Measurements from ENCODE around the gene MLST8.
"Not testable (repeated sequence)": the region's sequence is repeated elsewhere in the genome, so short reads cannot be mapped to it uniquely, and the experiment has no call there.

MLST8 gene

DNA sequence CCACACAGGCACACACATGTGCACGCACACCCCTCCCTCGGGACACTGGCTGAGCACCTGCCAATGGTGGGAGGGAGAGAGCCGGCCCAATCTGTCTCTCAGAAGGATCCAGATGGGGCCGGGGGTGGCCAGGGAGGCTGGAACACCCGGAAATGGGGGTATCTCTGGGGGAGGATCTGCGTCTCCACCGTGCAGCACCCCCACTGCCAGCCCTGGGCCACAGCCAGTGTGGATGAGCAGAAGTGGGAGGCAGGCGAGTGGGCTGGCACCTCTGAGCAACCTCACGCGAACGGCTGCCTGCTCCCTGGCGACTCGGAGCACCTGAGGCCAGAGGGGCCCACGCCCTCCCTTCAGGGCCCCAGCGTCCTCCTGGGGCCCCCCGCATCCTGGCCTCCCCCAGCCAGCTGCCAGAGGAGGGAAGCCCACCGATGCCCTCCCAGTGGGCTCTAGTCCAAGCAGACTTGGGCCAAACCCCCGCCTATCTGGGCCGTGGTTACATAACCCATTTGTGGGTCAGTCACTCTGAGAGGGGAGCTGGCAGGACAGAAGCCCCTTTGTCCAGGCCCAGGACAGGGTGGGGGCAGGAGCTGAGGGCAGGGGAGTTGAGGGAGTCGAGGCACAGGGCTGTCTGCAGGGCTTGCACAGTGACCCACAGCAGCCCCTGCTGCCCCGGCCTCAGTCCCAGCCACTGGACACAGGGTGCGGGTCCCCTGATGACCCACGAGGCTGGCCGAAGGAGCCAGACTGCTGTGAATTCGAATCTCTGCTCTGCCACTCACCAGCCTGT lies 14.4 kb upstream of the MLST8 start:
- DNase-seq (ENCODE audit: low read depth): no peak

- DNase-seq (ENCODE audit: low read depth): no peak
Measured at GRCh38 chr16:2191446-2191706, 13.9 kb upstream of the MLST8 start.

DNA sequence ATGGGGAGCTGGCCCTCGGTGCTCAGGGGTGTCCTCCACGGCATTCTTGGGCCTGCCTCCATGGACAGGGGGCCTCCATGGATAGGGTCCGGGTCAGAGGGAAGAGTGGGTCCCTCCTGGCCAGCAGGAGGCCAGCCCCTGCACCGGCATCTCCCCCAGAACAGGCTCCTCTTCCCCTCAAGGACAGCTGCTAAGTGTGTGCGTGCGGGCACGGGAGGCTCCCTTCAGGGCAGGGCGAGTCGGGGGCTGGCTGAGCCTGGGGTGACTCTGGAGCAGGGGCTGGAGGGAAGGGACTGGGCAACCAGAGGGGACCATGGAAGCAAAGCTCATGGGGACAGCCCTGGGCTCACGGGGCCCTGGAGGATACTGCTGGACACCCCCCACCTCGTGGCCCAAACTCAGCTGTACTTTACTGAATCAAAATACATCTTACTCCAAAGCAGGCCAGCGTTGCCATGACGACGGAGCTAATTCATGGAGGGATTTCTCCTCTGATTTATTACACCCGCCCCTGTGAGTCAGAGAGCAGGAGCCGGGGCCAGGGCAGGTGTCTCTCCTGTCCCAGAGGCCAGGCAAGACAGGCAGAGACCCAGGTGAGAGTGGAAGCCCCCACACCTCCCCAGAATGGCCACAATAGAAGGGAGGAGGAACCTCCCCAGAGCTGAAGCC lies 11.0 kb upstream of the MLST8 start:
- no peak for DNase-seq (ENCODE audit: low read depth)

DNA sequence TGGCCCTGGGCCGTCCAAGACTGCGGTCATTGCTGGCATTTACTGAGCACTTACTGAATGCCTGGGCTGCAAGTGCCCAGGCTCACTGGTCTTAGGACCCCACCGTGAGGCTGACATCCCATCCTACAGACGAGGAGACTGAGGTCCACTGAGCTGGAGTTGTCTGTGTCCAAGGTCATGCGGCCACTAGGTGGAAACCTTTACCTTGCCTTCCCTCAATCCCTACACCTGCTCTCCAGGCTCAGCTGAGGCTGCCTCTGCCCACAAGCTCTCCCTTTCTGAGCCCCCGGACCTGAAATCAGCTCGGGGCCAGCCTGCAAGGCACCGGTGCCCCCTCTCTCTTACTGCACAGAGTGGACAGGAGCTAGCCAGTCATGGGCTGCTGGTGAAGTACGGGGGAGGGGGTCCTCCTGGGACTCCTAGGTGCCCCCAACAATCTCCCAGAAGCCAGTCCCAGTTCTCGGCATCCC lies 10.4 kb upstream of the MLST8 start:
- no peak for DNase-seq (ENCODE audit: low read depth)

- DNase-seq (ENCODE audit: low read depth): no peak
Measured at GRCh38 chr16:2195322-2196161, 9.7 kb upstream of the MLST8 start.

DNA sequence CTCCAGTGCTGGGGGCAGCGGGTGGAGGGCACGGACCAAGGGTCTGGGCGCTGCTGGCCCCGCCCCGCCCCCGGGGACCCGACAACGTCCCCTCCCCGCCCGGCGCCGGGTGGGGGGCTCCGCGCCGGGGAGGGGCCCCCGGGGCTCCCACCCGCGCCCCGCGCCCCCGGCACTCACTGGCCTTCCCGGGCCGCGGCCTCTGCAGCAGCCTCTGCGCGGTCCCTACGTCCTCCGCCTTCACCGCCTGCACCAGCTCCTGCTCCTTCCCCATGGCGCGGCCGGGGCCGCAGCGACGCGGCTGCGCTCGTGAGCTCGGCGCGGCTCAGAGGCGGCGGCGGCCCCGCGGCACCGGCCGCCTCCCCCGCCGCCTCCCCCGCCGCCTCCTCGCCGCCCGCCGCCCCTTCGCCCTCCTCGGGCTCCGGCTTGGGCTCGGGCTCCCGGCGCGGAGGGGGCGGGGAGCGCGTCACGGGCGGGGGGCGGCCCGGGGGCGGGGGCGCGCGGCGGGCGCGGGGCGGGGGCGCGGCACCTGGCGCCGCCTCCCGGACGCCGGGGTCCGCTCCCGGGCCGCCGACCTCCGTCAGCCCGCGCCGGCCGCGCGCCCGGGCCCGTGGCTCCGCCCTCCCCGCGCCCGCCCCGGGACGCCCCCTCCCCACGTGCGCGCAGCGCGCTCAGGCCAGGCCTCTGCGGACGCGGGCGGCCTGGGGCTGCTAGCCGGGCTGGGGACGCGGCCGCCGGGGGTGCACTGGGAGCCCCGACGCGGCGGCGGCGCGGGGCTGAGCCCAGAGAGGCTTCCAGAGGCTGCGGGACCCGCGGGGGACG lies 8.9 kb upstream of the MLST8 start, which contains the start of gene CASKIN1:
TSS of gene CASKIN1 (minus strand) at position 444 of the 819 bp plus-strand sequence. CDS start at position 271, 173 bp downstream.
- no peak for DNase-seq (ENCODE audit: low read depth)

- DNase-seq (ENCODE audit: low read depth): no peak
Measured at GRCh38 chr16:2196981-2197511, 8.2 kb upstream of the MLST8 start.

DNA sequence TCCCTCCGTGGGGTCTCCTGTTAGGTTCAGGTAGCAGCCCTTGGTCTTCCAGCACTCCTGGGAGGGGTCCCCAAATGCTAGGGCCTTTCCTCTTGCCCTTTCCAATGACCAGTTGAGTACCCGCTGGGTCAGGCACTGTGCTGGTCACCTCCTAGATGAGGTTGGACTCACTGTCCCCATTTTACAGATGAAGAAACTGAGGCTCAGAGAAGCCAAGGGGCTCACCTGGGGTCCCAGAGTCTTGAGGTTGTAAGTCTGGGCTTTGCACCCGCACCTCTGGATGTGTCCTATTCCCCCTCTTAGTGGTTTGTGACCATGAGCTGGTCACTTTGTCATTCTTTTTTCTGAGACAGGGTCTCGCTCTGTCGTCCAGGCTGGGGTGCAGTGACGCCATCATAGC lies 7.5 kb upstream of the MLST8 start:
- DNase-seq (ENCODE audit: low read depth): no peak

- DNase-seq (ENCODE audit: low read depth): no peak
Measured at GRCh38 chr16:2198283-2198682, 7.0 kb upstream of the MLST8 start.

DNA sequence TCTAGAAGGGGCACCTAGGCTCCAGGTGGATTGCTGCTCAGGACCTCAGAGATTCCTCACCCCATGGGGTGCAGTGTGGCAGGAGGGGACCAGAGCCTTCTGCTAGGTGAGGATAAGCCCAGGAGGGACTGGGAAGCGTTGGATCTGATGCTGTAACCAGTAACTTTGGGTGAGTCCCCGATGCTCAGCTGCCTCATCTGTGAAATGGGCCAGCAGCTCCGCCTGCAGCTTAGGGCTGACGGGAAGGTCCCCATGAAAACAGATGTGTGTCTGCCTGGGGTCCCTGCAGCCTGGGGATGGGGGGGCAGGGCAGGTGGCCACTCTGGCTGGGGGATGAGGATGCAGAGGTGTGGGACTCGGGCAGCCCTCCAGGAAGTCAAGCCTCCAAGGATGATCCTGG lies 6.2 kb upstream of the MLST8 start:
- DNase-seq (ENCODE audit: low read depth): no peak

GRCh38 chr16:2199621-2200139 lies 5.6 kb upstream of the MLST8 start:
- no peak for DNase-seq (ENCODE audit: low read depth)

DNA sequence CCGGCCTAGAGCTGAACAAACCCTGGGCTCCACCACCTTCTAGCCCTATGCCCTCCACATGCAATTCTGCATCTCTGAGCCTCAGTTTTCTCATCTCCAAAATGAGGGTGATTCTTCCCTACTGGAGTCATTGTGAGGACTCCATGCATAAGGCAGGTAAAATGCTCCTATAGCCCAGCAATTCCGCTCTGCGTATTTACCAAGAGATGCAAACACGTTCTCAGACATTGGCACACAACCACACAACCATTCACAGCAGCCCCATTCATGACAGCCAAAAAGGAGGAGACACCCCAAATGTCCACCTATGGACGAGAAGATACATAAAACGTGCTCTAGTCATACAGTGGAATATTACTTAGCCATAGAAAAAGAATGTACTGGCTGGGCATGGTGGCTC lies 4.9 kb upstream of the MLST8 start:
- DNase-seq (ENCODE audit: low read depth): no peak

DNA sequence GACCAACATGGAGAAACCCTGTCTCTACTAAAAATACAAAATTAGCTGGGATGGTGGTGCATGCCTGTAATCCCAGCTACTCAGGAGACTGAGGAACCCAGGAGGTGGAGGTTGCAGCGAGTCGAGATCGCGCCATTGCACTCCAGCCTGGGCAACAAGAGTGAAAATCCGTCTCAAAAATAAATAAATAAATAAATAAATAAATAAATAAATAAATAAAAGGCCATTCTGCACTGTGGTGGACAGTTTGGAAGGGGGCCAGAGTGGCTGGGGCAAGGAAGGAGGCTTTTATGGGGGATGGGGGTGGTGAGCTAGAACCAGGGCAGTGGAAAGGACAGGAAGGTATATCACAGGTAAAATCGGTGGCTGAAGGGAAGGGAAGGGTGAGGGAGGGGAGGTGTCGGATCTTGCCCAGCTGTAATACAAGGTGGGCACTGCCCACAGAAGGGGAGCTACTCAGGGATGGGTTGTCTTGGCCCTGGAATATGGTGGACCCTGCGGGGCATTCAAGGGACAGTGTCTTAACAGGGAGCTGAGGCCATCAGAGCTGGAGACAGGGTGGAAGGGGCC lies 2.0 kb upstream of the MLST8 start:
- not testable (repeated sequence) for DNase-seq (ENCODE audit: low read depth)

GRCh38 chr16:2204416-2205103 lies 694 bp upstream of the MLST8 start:
- no peak for DNase-seq (ENCODE audit: low read depth)

DNA sequence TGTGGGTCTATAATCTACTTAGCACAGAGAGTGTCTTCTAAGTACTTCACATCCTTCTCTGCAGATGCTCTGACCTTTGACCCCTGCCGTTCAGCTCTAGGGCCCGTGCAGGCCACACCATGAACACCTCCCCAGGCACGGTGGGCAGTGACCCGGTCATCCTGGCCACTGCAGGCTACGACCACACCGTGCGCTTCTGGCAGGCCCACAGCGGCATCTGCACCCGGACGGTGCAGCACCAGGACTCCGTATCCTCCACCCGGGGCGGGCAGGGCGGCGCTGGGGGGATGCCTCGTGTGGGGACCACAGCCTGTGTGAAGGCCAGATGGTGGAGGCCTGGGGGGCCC lies 686 bp downstream of the MLST8 start:
- DNase-seq (ENCODE audit: low read depth): no peak

DNA sequence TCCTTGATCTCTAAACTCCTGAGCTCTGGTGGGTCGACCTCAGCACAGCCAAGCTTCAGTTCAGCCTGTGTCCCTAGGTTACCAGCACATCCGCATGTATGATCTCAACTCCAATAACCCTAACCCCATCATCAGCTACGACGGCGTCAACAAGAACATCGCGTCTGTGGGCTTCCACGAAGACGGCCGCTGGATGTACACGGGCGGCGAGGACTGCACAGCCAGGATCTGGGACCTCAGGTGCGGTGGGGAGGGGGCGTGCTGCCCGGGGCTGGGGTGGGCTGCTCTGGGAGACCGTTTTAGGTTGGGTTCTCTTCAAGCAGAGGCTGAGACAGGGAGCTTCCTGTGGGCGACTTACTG lies 1.1 kb downstream of the MLST8 start:
- DNase-seq (ENCODE audit: low read depth): no peak

DNA sequence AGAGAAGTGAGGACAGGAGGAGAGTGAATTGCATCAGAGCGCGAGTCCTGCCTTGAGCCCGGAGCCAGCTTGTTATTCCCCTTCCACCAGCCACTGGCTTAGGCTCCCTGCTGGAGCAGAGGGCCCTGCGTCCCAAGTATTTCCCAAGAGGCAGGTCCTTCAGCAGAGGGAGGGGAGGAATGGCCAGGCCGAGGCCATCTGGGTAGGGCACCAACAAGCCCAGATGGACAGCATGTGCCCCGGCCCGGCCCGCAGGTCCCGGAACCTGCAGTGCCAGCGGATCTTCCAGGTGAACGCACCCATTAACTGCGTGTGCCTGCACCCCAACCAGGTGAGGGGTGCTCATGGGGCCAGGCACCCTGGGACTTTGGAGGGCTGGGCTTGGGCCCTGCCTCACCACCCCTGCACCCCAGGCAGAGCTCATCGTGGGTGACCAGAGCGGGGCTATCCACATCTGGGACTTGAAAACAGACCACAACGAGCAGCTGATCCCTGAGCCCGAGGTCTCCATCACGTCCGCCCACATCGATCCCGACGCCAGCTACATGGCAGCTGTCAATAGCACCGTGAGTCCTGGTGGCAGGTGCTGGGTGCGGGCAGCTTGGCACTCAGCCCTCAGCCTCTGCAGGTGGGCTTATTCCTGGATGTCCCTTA lies 1.7 kb downstream of the MLST8 start:
- no peak for DNase-seq (ENCODE audit: low read depth)

DNA sequence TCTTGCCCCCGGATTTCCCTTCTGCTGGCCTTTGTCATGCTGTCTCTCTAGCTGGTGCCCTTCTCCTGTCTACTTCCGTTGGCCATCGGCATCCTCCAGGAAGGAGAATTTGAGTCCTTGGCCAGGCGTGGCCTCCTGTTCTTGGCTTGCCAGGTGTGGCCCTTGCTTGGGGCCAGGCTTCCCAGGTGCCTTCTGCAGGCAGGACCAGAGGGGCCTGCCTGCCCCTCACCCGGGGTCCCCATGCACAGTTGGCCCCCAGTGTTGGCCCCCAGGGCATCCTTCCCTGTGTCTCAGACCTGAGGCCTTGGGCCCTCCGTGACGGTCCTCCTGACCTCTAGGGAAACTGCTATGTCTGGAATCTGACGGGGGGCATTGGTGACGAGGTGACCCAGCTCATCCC lies 2.6 kb downstream of the MLST8 start:
- no peak for DNase-seq (ENCODE audit: low read depth)

DNA sequence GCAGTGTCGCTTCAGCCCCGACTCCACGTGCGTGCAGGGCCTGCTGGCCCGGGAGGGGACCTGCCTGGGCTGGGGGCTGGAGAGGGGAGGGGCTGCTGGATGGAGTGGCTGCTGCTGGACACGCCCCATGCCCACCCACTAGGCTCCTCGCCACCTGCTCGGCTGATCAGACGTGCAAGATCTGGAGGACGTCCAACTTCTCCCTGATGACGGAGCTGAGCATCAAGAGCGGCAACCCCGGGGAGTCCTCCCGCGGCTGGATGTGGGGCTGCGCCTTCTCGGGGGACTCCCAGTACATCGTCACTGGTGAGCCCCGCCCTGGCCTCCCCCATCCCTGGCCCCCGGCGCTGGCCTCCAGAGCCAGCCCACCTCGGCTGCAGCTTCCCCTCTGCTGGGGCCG lies 3.1 kb downstream of the MLST8 start:
- no peak for DNase-seq (ENCODE audit: low read depth)

DNA sequence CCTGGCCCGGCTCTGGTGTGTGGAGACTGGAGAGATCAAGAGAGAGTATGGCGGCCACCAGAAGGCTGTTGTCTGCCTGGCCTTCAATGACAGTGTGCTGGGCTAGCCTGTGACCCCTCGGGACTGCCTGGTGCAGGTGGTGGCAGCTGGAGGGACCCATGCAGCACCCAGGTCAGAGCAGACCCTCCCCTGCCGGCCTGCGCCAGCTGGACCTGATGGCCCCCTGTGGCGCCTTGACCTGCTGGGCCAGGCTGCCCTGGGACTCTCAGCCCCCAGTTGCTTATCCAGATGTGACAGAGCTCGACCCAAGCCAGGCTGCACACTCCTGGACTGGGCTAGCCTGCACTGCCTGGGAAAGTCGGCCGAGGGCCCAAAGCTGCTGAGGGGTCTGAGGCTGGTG lies 3.5 kb downstream of the MLST8 start:
- DNase-seq (ENCODE audit: low read depth): no peak
